ENCODE results near the gene TMPRSS3. TPM values are rescaled to one million over a fixed set of nuclear protein-coding genes. Genes with fewer than 3 reads are reported as not detected.
"Not testable (repeated sequence)": the region's sequence is repeated elsewhere in the genome, so short reads cannot be mapped to it uniquely, and the experiment has no call there.

Gene TMPRSS3
- polyA plus RNA-seq, 1 of the 3 experiments (the other 2 are of a cell fraction), result not detected

DNA sequence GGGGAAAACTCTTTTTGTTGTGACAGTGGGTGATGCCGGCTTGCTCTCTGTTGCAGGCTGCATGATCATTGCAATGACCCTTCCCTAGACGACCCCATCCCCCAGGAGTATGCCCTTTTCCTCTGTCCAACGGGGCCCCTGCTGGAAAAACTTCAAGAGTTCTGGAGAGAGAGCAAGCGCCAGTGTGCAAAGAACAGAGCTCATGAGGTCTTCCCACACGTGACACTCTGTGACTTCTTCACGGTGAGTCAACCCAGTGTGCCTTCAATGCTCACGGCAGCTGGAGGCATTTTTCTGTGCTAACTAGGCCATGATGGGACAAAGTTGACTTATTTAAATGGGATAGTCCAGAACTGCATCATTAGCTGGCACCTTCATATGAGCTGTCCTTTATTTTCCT, 13.5 kb upstream of the TMPRSS3 start:
- TF ChIP-seq SMC3 (IDR thresholded peaks at IDR 0.05; ENCODE audit: low read depth, low read length) (no peak), FOXM1 (IDR thresholded peaks at IDR 0.05; ENCODE audit: low read depth) (no peak)
- TF ChIP-seq, protein P1, sequence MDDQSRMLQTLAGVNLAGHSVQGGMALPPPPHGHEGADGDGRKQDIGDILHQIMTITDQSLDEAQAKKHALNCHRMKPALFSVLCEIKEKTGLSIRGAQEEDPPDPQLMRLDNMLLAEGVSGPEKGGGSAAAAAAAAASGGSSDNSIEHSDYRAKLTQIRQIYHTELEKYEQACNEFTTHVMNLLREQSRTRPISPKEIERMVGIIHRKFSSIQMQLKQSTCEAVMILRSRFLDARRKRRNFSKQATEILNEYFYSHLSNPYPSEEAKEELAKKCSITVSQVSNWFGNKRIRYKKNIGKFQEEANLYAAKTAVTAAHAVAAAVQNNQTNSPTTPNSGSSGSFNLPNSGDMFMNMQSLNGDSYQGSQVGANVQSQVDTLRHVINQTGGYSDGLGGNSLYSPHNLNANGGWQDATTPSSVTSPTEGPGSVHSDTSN (IDR thresholded peaks at IDR 0.05), result no peak
- WGBS (ENCODE audit: low lambda C conversion rate), result 42% methylated on average over 7 of the region's 7 CpGs
- no peaks in the 10 kb centered on the region for H3K4me1 ChIP-seq (ENCODE audit: control insufficient read depth in 1 of 2, insufficient read depth in 2 of 2, low read depth in 1 of 2, low read length in 1 of 2)
- H3K4me3 ChIP-seq (ENCODE audit: low read depth in 2 of 2, low read length in 1 of 2), result no peak overlapping the region
- no peaks in the 10 kb centered on the region for H3K36me3 ChIP-seq (replicated peaks in 1 of 2; ENCODE audit: control insufficient read depth in 1 of 2, insufficient read depth in 2 of 2, low read length in 1 of 2)
- CTCF ChIA-PET, result no interaction called here
- no peaks in the 10 kb centered on the region for H3K79me2 ChIP-seq (ENCODE audit: insufficient read depth)
- no peaks in the 10 kb centered on the region for H3K27me3 ChIP-seq (ENCODE audit: insufficient read depth)
- H2AFZ ChIP-seq (ENCODE audit: low read depth), result no peak overlapping the region
- no peaks in the 10 kb centered on the region for H3K9me3 ChIP-seq
- no peaks in the 10 kb centered on the region for H4K20me1 ChIP-seq (ENCODE audit: insufficient read depth)
- DNase-seq, result no peak
- H3K4me2 ChIP-seq, result no peak overlapping the region
- H3K9me2 ChIP-seq, result no peaks in the 10 kb centered on the region
- H3K27ac ChIP-seq (ENCODE audit: low read depth in 2 of 2, low read length in 1 of 2), result no peak overlapping the region
- no peak overlapping the region for H3K9ac ChIP-seq
- POLR2A ChIA-PET, result no interaction called here
- no peaks in the 10 kb centered on the region for H3F3A ChIP-seq (replicated peaks; ENCODE audit: insufficient read depth)

DNA sequence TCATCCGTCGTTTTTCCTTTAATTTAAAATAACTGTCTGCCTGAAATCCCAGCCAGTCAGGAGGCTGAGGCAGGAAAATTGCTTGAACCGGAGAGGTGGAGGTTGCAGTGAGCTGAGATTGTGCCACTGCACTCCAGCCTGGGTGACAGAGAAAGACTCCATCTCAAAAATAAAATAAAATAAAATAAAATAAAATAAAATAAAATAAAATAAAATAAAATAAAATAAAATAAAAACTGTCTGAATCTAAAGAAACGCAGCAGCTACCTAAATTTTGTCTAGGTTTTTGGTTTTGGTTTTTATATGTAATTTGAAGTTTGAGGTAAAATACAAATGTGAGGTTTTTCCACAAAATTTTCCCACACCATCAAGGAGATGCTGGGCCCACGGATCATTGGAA, 12.9 kb upstream of the TMPRSS3 start:
- H3K27ac ChIP-seq (ENCODE audit: low read depth in 2 of 2, low read length in 1 of 2); H3K4me3 ChIP-seq (ENCODE audit: low read depth in 2 of 2, low read length in 1 of 2); H3K9ac ChIP-seq; H3K4me2 ChIP-seq; H3K36me3 ChIP-seq (replicated peaks in 1 of 2; ENCODE audit: control insufficient read depth in 1 of 2, insufficient read depth in 2 of 2, low read length in 1 of 2); H3K9me3 ChIP-seq; H3K9me2 ChIP-seq; DNase-seq; H3K4me1 ChIP-seq (ENCODE audit: control insufficient read depth in 1 of 2, insufficient read depth in 2 of 2, low read depth in 1 of 2, low read length in 1 of 2); H3K79me2 ChIP-seq (ENCODE audit: insufficient read depth); H3K27me3 ChIP-seq (ENCODE audit: insufficient read depth); POLR2A ChIA-PET; H2AFZ ChIP-seq (ENCODE audit: low read depth); H3F3A ChIP-seq (replicated peaks; ENCODE audit: insufficient read depth); H4K20me1 ChIP-seq (ENCODE audit: insufficient read depth): not testable (repeated sequence)
- 38% methylated on average over 5 of the region's 5 CpGs for WGBS (ENCODE audit: low lambda C conversion rate)
- CTCF ChIA-PET, result interaction anchor here (0.7 kb wide), 1 partner anchor 12 kb away, joined by 3 read pairs; no protein-coding TSS in a partner anchor

DNA sequence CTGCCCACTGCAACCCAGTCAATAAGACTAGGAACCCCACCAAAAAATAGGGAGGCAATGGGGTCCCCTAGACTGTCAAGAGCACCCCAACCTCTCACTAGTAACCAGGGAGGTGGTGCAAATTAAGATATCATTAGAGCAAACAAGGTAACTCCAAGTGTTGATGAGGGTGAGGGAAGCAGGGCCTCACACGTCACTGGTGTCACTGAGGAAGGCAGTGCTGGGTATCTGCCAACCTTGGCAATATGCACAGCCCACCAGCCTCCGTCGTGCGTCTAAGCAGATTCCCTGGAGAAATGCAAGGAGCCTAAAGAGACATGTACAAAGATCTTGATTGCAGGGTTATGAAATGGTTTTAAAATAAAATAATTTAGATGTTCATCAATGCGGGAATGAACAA, 11.6 kb upstream of the TMPRSS3 start:
- H3K9me2 ChIP-seq, result no peaks in the 10 kb centered on the region
- no peaks in the 10 kb centered on the region for H3K36me3 ChIP-seq (replicated peaks in 1 of 2; ENCODE audit: control insufficient read depth in 1 of 2, insufficient read depth in 2 of 2, low read length in 1 of 2)
- no peak for TF ChIP-seq FOXJ3 (CRISPR knock-in tag; IDR thresholded peaks at IDR 0.05)
- TF ChIP-seq CHD2 (IDR thresholded peaks at IDR 0.05; ENCODE audit: low read length, partially characterized antibody), result no peak
- TF ChIP-seq MEF2A (IDR thresholded peaks at IDR 0.05; ENCODE audit: borderline replicate concordance, low read depth), result no peak
- TF ChIP-seq, protein P2, sequence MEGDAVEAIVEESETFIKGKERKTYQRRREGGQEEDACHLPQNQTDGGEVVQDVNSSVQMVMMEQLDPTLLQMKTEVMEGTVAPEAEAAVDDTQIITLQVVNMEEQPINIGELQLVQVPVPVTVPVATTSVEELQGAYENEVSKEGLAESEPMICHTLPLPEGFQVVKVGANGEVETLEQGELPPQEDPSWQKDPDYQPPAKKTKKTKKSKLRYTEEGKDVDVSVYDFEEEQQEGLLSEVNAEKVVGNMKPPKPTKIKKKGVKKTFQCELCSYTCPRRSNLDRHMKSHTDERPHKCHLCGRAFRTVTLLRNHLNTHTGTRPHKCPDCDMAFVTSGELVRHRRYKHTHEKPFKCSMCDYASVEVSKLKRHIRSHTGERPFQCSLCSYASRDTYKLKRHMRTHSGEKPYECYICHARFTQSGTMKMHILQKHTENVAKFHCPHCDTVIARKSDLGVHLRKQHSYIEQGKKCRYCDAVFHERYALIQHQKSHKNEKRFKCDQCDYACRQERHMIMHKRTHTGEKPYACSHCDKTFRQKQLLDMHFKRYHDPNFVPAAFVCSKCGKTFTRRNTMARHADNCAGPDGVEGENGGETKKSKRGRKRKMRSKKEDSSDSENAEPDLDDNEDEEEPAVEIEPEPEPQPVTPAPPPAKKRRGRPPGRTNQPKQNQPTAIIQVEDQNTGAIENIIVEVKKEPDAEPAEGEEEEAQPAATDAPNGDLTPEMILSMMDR (IDR thresholded peaks at IDR 0.05), result no peak
- TF ChIP-seq, protein P3, sequence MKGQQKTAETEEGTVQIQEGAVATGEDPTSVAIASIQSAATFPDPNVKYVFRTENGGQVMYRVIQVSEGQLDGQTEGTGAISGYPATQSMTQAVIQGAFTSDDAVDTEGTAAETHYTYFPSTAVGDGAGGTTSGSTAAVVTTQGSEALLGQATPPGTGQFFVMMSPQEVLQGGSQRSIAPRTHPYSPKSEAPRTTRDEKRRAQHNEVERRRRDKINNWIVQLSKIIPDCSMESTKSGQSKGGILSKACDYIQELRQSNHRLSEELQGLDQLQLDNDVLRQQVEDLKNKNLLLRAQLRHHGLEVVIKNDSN (IDR thresholded peaks at IDR 0.05; ENCODE audit: borderline replicate concordance, low read depth), result no peak
- TF ChIP-seq NFIC (IDR thresholded peaks at IDR 0.05; ENCODE audit: borderline replicate concordance), result no peak
- TF ChIP-seq RXRA (IDR thresholded peaks at IDR 0.05; ENCODE audit: borderline replicate concordance, low read depth), result no peak
- no peak for TF ChIP-seq GATA2 (CRISPR knock-in tag; IDR thresholded peaks at IDR 0.05)
- no peak for TF ChIP-seq EP300 (IDR thresholded peaks at IDR 0.05; ENCODE audit: borderline replicate concordance in 1 of 2, low read depth in 1 of 2, low read length in 1 of 2)
- no peak for TF ChIP-seq MXI1 (IDR thresholded peaks at IDR 0.05; ENCODE audit: low read depth, low read length)
- no peak for TF ChIP-seq RFX5 (IDR thresholded peaks at IDR 0.05; ENCODE audit: low read length)
- no peak for TF ChIP-seq YY1 (IDR thresholded peaks at IDR 0.05; ENCODE audit: low read depth)
- TF ChIP-seq SIN3A (IDR thresholded peaks at IDR 0.05; ENCODE audit: borderline replicate concordance, low read depth, low read length), result no peak
- no peak for TF ChIP-seq SMC3 (IDR thresholded peaks at IDR 0.05; ENCODE audit: low read depth, low read length)
- TF ChIP-seq, protein P4, sequence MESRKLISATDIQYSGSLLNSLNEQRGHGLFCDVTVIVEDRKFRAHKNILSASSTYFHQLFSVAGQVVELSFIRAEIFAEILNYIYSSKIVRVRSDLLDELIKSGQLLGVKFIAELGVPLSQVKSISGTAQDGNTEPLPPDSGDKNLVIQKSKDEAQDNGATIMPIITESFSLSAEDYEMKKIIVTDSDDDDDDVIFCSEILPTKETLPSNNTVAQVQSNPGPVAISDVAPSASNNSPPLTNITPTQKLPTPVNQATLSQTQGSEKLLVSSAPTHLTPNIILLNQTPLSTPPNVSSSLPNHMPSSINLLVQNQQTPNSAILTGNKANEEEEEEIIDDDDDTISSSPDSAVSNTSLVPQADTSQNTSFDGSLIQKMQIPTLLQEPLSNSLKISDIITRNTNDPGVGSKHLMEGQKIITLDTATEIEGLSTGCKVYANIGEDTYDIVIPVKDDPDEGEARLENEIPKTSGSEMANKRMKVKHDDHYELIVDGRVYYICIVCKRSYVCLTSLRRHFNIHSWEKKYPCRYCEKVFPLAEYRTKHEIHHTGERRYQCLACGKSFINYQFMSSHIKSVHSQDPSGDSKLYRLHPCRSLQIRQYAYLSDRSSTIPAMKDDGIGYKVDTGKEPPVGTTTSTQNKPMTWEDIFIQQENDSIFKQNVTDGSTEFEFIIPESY (IDR thresholded peaks at IDR 0.05; ENCODE audit: borderline replicate concordance, low read depth), result no peak
- no peak overlapping the region for H3K27ac ChIP-seq (ENCODE audit: low read depth in 2 of 2, low read length in 1 of 2)
- H3K9ac ChIP-seq, result no peak overlapping the region
- ChIA-PET CTCF (no interaction called here), POLR2A (no interaction called here)
- DNase-seq, result no peak
- no peaks in the 10 kb centered on the region for H3K4me1 ChIP-seq (ENCODE audit: control insufficient read depth in 1 of 2, insufficient read depth in 2 of 2, low read depth in 1 of 2, low read length in 1 of 2)
- H2AFZ ChIP-seq (ENCODE audit: low read depth), result no peak overlapping the region
- WGBS (ENCODE audit: low lambda C conversion rate), result 69% methylated on average over 5 of the region's 5 CpGs
- no peaks in the 10 kb centered on the region for H3K27me3 ChIP-seq (ENCODE audit: insufficient read depth)
- no peaks in the 10 kb centered on the region for H3F3A ChIP-seq (replicated peaks; ENCODE audit: insufficient read depth)
- H3K9me3 ChIP-seq, result no peaks in the 10 kb centered on the region
- H3K4me3 ChIP-seq (ENCODE audit: low read depth in 2 of 2, low read length in 1 of 2), result no peak overlapping the region
- H4K20me1 ChIP-seq (ENCODE audit: insufficient read depth), result no peaks in the 10 kb centered on the region
- H3K4me2 ChIP-seq, result no peak overlapping the region
- H3K79me2 ChIP-seq (ENCODE audit: insufficient read depth), result no peaks in the 10 kb centered on the region
